ENCODE data around the gene FREM1. TPM values are rescaled to one million over a fixed set of nuclear protein-coding genes. Genes with fewer than 3 reads are reported as not detected.

The FREM1 gene
- total and polyA plus RNA-seq, 2 of the 4 experiments (the other 2 are of a cell fraction): under 0.01 TPM; not detected in 1

DNA sequence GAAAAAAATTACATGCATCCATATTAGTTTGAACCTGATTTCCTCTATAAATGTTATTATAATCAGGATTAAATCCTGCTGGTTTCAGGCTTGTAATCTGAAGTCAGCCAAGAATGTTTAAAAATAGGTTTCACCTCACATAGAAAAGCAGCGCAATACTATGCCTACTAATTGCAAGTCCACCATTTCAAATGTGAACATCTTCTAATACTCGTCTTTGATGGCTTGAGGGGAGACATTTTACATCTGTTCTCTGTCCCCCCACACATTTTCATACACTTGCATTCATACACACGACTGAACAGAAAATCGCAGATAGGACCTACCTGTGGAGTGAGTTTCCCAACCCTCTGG is 41.8 kb downstream of the FREM1 start:
- Histone ChIP-seq H2AK9ac (replicated peaks; ENCODE audit: low read depth, low read length, poor library complexity) (no peak overlapping the region), H2AK5ac (ENCODE audit: low read depth, low read length) (no peak overlapping the region), H2BK120ac (ENCODE audit: low read depth, low read length) (no peak overlapping the region), H3K14ac (replicated peaks; ENCODE audit: low read depth, low read length) (no peak overlapping the region), H3K27me3 (ENCODE audit: control insufficient read depth, insufficient read depth, low read length) (no peaks in the 10 kb centered on the region), H3K23ac (ENCODE audit: low read depth, low read length) (no peak overlapping the region), H3K79me1 (ENCODE audit: low read depth in 1 of 2, low read length in 2 of 2) (no peaks in the 10 kb centered on the region), H4K91ac (ENCODE audit: insufficient read depth, low read depth, low read length) (no peak overlapping the region), H3K36me3 (ENCODE audit: control insufficient read depth, insufficient read depth, low read length) (no peaks in the 10 kb centered on the region), H3K27ac (ENCODE audit: insufficient read depth, low read length) (no peak overlapping the region), H3K18ac (ENCODE audit: low read depth, low read length) (no peak overlapping the region), H3K9me3 (ENCODE audit: control insufficient read depth, insufficient read depth, low read length) (no peaks in the 10 kb centered on the region), H4K8ac (ENCODE audit: low read depth in 2 of 2, low read length in 2 of 2) (no peak overlapping the region), H3K4me1 (ENCODE audit: control insufficient read depth, insufficient read depth, low read length) (no peaks in the 10 kb centered on the region), H4K5ac (ENCODE audit: low read depth, low read length) (no peak overlapping the region), H3K4me2 (ENCODE audit: low read depth, low read length) (no peak overlapping the region), H2AFZ (replicated peaks; ENCODE audit: low read length, poor library complexity) (no peak overlapping the region), H3K4ac (ENCODE audit: low read depth, low read length) (no peak overlapping the region), H4K20me1 (ENCODE audit: insufficient read depth, low read length) (no peaks in the 10 kb centered on the region), H3K9me1 (ENCODE audit: insufficient read depth, low read length) (no peaks in the 10 kb centered on the region), H2BK20ac (ENCODE audit: low read depth, low read length) (no peak overlapping the region), H3K56ac (ENCODE audit: extremely low read depth, insufficient read depth, low read length) (no peak overlapping the region), H3K9ac (ENCODE audit: low read depth, low read length) (no peak overlapping the region), H3K4me3 (ENCODE audit: insufficient read depth, low read depth, low read length) (no peak overlapping the region), H2BK5ac (ENCODE audit: low read depth, low read length, poor library complexity, severe bottlenecking) (no peak overlapping the region), H2BK15ac (ENCODE audit: low read depth, low read length) (no peak overlapping the region)
- in situ Hi-C loops (cut with MboI; ENCODE audit: low sequenced_read_pairs): no loop called here
- CTCF ChIA-PET: no interaction called here
- POLR2A ChIA-PET (ENCODE audit: unreplicated experiment): no interaction called here
- no peak for DNase-seq
- no peak for ATAC-seq (ENCODE audit: low read depth)
- dilution Hi-C loops (cut with HindIII; ENCODE audit: low sequenced_read_pairs, unreplicated experiment): no loop called here
- intact Hi-C loops (cut with micrococcal nuclease): no loop called here
- no TSS peak for BruUV-seq (replicated peaks)
- WGBS, 2 experiments (ENCODE audit: extremely low coverage in 2 of 2, insufficient read length in 1 of 2): no CpG with 5 or more reads among the region's 4 CpGs
- no peak for TF ChIP-seq MAZ (IDR thresholded peaks at IDR 0.05; ENCODE audit: borderline replicate concordance, low read depth, low read length)
- TF ChIP-seq MXI1 (IDR thresholded peaks at IDR 0.05; ENCODE audit: borderline replicate concordance, low read depth, low read length): no peak
- no peak for TF ChIP-seq RAD21 (IDR thresholded peaks at IDR 0.05; ENCODE audit: low read length)
- TF ChIP-seq MAFK (IDR thresholded peaks at IDR 0.05; ENCODE audit: low read depth, low read length): no peak
- no peak for TF ChIP-seq CEBPB (IDR thresholded peaks at IDR 0.05; ENCODE audit: low read depth, low read length)
- no peak for TF ChIP-seq POLR2A (IDR thresholded peaks at IDR 0.05; ENCODE audit: low read depth, low read length)
- no peak for TF ChIP-seq CHD1 (IDR thresholded peaks at IDR 0.05; ENCODE audit: low read depth, low read length)
- TF ChIP-seq BHLHE40 (IDR thresholded peaks at IDR 0.05; ENCODE audit: low read depth, low read length): no peak
- TF ChIP-seq, protein P1, sequence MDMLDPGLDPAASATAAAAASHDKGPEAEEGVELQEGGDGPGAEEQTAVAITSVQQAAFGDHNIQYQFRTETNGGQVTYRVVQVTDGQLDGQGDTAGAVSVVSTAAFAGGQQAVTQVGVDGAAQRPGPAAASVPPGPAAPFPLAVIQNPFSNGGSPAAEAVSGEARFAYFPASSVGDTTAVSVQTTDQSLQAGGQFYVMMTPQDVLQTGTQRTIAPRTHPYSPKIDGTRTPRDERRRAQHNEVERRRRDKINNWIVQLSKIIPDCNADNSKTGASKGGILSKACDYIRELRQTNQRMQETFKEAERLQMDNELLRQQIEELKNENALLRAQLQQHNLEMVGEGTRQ (IDR thresholded peaks at IDR 0.05; ENCODE audit: low read depth, low read length): no peak
- TF ChIP-seq NFE2L2 (IDR thresholded peaks at IDR 0.05; ENCODE audit: low read depth, low read length): no peak
- TF ChIP-seq FOS (IDR thresholded peaks at IDR 0.05; ENCODE audit: low read depth, low read length): no peak
- TF ChIP-seq RCOR1 (IDR thresholded peaks at IDR 0.05; ENCODE audit: insufficient replicate concordance, low read length): no peak
- TF ChIP-seq RFX5 (IDR thresholded peaks at IDR 0.05; ENCODE audit: low read depth, low read length): no peak
- TF ChIP-seq SMC3 (IDR thresholded peaks at IDR 0.05; ENCODE audit: low read depth, low read length): no peak

Measured in IMR-90 (cell line).